ENCODE measurements around the gene ATP4B. TPM values are rescaled to one million over a fixed set of nuclear protein-coding genes. Genes with fewer than 3 reads are reported as not detected.

Gene ATP4B
- total RNA-seq, 1 donor from 2014 or later, result not detected

DNA sequence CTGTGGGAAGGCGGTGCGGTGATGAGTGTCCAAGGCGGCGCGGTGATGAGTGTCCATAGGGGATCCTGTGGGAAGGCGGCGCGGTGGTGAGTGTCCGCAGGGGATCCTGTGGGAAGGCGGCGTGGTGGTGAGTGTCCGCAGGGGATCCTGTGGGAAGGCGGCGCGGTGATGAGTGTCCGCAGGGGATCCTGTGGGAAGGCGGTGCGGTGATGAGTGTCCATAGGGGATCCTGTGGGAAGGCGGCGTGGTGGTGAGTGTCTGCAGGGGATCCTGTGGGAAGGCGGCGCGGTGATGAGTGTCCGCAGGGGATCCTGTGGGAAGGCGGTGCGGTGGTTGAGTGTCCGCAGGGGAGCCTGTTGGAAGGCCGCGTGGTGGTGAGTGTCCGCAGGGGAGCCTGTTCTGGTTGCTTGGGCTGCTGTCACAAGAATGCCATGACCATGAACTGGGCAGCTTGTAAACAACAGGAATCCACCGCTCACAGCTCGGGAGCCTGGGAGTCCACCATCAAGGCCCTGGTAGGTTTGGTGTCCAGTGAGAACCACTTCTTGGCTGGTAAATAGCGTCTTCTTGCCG is 52.0 kb downstream of the ATP4B start:
- DNase-seq, result no peak

- no peak for DNase-seq
Observed at GRCh38 chr13:113605461-113605860, 52.5 kb downstream of the ATP4B start.

- no peak for DNase-seq
Observed at GRCh38 chr13:113604186-113604585, 53.8 kb downstream of the ATP4B start.

DNA sequence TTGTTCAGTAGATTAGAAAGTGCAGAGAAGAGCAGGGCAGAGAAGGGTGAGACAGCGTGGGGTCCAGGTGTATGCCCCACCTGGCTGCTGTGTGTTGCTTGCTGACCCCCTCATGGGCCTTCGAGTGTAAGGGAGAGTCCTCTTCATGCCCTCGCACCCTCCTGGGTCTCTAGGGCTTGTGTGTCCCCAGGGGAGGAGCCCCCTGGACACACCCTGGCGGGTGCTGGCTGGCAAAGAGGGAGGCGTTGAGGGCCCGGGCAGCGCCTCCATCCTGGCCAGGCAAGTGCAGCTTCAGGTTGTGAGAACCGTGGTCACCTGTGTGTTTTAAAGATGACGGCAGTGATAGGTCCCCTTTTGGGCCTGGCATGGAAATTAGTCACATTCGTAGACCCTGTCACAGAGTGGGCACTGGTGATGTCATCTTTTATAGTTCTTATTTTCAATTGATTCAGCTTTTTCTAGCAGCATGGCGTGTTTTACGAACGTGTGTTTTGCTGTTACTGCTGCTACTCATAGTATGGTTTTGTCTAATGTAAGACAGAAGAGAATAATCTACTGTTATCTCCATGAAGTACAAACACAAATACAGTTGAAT is 54.8 kb downstream of the ATP4B start:
- DNase-seq, result no peak

DNA sequence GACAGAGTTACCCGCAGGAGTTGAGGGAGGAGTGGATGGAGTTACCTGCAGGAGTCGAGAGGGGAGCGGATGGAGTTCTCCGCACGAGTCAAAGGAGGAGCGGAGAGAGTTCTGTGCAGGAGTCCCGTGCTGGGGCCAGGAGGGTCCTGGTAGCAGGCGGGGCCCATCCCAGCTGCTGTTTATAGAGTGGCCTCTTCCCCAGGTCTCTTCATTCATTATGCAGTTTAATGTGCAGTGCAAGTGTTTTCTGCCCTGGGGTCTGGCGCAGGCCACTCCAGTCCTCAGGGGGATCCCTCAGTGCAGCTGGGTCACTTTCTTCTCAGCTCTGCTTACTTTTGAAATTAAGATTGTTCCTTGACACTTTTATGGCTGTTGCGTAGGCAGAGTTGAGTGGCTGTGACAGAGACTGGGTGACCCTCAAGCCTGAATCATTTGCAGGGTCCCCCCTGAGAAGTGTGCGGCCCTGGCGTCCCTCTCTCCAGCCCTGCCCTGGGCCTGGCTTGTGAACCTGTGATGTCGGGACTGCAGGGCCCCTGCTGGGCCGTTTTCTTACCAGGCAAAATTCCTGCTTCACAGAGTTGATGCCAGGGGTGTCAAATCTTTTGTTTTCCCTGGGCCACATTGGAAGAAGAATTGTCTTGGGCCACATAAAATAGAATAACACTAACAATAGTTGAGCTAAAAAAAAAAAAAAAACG is 55.6 kb downstream of the ATP4B start:
- DNase-seq, result no peak

DNA sequence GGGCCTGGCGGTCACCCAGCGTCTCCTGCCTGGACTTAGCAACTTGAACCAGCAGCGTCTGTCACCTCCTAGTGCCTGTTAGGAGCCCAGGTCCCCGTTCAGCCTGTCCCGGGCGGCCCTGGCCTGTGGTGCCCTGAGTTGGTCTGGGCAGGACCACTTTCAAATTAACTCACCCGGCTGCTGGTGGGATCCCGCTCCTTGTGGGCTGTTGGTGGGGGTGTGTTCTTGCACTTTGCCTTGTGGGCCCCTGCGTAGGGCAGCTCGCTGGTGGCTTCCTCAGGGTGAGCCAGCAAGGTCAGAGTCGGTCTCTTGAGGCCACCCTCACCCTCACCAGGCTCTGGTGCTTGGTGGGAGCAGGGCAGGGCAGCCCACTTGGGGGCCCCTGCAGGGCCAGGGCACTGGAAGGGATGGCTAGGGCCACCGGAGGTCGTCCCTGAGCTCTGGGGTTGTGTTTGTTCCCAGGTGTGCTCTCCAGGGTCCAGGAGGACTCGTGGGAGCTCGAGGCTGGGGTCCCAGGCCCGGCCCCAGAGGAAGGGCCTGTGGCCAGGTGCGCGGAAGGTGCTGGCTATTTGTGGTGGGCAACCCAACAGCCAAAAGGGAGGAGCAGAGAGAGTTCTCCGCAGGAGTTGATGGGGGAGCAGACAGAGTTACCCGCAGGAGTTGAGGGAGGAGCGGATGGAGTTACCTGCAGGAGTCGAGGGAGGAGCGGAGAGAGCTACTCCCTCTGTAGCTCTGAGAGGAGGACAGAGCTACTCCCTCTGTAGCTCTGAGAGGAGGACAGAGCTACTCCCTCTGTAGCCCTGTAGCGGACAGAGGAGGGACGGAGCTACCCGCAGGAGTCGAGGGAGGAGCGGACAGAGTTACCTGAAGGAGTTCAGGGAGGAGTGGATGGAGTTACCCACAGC is 56.6 kb downstream of the ATP4B start:
- DNase-seq, result no peak

- DNase-seq, result no peak
Observed at GRCh38 chr13:113599391-113599790, 58.6 kb downstream of the ATP4B start.

Other genes with a start within 250 kb of the ATP4B start
- 0.62 TPM for gene ADPRHL1, start 204.7 kb downstream of the ATP4B start, total RNA-seq
- gene DCUN1D2, start 167.5 kb downstream of the ATP4B start, total RNA-seq, result 19.2 TPM
- gene TFDP1, start 73.4 kb downstream of the ATP4B start, total RNA-seq, result 28.9 TPM
- not detected for gene GRK1, start 9.0 kb upstream of the ATP4B start, total RNA-seq
- gene TMEM255B, start 101.0 kb upstream of the ATP4B start, total RNA-seq, result under 0.01 TPM
- 21.8 TPM for gene GAS6, start 205.9 kb upstream of the ATP4B start, total RNA-seq